ENCODE measurements around the gene DAZL. TPM values are rescaled to one million over a fixed set of nuclear protein-coding genes. Genes with fewer than 3 reads are reported as not detected.

The DAZL gene
- total RNA-seq, 6 experiments from 2014 or later, result not detected

DNA sequence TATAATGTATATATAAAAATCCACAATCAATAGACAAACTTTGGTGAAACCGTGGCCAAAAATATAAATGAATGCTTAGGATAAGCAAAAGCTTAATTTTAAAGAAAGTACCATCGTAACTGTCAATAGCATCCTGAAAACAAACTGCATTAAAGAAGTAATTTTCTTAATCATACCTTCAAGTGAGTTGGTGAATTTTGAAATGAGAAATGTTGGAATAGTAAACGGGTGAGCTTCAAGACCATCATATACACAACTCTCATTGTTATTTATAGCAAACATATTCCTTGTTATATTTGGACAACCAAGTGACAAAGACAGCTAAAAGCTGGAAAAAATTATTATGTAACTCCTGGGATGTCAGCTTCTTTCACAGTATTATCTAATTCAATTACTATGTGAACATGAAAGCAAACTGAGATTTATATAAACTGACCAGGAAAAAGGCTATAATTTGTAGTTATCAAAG lies 3.7 kb downstream of the DAZL start:
- no peaks in the 10 kb centered on the region for H3K27me3 ChIP-seq
- H3K27ac ChIP-seq, result no peak overlapping the region
- H3K4me3 ChIP-seq, result no peak overlapping the region
- H3K36me3 ChIP-seq, result no peaks in the 10 kb centered on the region
- WGBS (ENCODE audit: insufficient coverage, low coverage, low lambda C conversion rate, missing lambda C conversion rate), result 23% methylated on average over 3 of the region's 3 CpGs
- TF ChIP-seq, protein P1, sequence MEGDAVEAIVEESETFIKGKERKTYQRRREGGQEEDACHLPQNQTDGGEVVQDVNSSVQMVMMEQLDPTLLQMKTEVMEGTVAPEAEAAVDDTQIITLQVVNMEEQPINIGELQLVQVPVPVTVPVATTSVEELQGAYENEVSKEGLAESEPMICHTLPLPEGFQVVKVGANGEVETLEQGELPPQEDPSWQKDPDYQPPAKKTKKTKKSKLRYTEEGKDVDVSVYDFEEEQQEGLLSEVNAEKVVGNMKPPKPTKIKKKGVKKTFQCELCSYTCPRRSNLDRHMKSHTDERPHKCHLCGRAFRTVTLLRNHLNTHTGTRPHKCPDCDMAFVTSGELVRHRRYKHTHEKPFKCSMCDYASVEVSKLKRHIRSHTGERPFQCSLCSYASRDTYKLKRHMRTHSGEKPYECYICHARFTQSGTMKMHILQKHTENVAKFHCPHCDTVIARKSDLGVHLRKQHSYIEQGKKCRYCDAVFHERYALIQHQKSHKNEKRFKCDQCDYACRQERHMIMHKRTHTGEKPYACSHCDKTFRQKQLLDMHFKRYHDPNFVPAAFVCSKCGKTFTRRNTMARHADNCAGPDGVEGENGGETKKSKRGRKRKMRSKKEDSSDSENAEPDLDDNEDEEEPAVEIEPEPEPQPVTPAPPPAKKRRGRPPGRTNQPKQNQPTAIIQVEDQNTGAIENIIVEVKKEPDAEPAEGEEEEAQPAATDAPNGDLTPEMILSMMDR (IDR thresholded peaks at IDR 0.05), result no peak
- no peak for TF ChIP-seq POLR2A (IDR thresholded peaks at IDR 0.05)
- H3K9me3 ChIP-seq, result no peaks in the 10 kb centered on the region
- no peaks in the 10 kb centered on the region for H3K4me1 ChIP-seq
- DNase-seq (no peak), ATAC-seq (no peak)
- intact Hi-C loops (cut with DNase I), result loop anchor here in 1 of 2 donors (10.0 kb wide), 2 partner anchors 443 to 633 kb away; no protein-coding TSS in a partner anchor

DNA sequence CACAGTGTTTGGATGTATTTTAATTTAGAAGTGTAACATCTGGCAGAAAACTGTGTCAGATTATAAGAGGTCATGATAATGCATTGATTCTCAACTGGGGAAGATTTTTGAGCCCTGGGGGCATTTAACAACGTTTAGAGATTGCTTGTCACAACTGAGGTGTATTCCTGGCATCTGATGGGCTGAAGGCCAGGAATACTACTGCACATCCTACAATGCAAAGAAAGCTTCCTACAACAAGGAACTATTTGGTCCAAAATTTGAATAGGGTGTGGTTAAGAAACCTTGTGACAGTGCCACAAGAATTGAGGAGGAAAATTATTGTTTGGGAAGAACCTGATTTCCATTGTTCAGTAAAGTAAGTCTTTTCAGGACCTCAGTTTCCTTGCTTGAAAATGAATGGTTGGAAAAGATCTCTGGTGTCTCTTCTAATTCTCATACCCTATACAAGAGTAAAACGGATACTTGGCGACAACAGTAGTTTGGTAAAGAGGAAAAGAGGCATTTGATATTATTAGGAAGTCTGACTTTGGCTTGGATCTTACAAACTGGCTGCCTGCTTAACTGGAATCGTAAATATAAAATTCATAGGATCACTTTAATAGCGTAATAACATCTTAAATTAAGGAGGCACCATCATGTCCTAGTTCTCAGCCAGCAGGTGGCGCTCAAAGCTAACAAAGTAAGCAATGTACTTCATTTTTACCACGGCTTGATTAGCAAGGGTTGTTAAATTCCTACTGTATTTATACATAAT lies 4.3 kb downstream of the DAZL start:
- DNase-seq (peak; percentile 73 to 81 (median 79)), ATAC-seq (peak; percentile 66 to 81 (median 78))
- TF ChIP-seq, protein P1 (IDR thresholded peaks at IDR 0.05), result peak; percentile 82 to 89 (median 87)
- TF ChIP-seq POLR2A (IDR thresholded peaks at IDR 0.05), result no peak
- Histone ChIP-seq H3K27me3 (no peaks in the 10 kb centered on the region), H3K4me1 (no peaks in the 10 kb centered on the region), H3K27ac (no peak overlapping the region), H3K4me3 (no peak overlapping the region), H3K36me3 (no peaks in the 10 kb centered on the region), H3K9me3 (no peaks in the 10 kb centered on the region)
- 8% methylated on average over 7 of the region's 7 CpGs for WGBS (ENCODE audit: insufficient coverage, low coverage, low lambda C conversion rate, missing lambda C conversion rate)
- intact Hi-C loops (cut with DNase I), result loop anchor here in 1 of 2 donors (10.0 kb wide), 2 partner anchors 444 to 634 kb away; no protein-coding TSS in a partner anchor

DNA sequence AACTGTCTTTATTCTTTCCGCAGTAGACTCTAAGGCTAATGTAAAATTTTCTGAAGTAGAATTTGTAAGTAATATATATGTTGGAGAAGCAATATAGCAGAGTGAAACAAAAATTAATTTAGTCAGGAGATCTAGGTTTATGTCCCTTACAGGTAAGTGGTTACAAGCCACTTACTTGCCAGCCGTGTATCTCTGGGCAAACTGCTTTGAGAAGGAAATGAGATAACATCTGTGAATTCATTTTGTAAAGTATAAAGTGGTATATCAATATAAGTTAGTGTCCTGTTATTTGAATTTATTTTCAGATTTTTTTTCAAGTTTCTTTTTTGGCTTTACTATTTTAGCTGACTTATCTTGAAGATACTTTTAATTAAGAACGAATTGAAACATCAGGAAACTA lies 5.5 kb downstream of the DAZL start:
- TF ChIP-seq, protein P1 (IDR thresholded peaks at IDR 0.05), result no peak
- no peak for TF ChIP-seq POLR2A (IDR thresholded peaks at IDR 0.05)
- H3K4me3 ChIP-seq, result no peak overlapping the region
- no peaks in the 10 kb centered on the region for H3K27me3 ChIP-seq
- H3K27ac ChIP-seq, result no peak overlapping the region
- 27% methylated on average over 3 of the region's 3 CpGs for WGBS (ENCODE audit: insufficient coverage, low coverage, low lambda C conversion rate, missing lambda C conversion rate)
- H3K4me1 ChIP-seq, result no peaks in the 10 kb centered on the region
- no peaks in the 10 kb centered on the region for H3K9me3 ChIP-seq
- ATAC-seq (no peak), DNase-seq (no peak)
- intact Hi-C loops (cut with DNase I), result loop anchor here (10.0 kb wide), 2 partner anchors 445 to 635 kb away; no protein-coding TSS in a partner anchor
- no peaks in the 10 kb centered on the region for H3K36me3 ChIP-seq

DNA sequence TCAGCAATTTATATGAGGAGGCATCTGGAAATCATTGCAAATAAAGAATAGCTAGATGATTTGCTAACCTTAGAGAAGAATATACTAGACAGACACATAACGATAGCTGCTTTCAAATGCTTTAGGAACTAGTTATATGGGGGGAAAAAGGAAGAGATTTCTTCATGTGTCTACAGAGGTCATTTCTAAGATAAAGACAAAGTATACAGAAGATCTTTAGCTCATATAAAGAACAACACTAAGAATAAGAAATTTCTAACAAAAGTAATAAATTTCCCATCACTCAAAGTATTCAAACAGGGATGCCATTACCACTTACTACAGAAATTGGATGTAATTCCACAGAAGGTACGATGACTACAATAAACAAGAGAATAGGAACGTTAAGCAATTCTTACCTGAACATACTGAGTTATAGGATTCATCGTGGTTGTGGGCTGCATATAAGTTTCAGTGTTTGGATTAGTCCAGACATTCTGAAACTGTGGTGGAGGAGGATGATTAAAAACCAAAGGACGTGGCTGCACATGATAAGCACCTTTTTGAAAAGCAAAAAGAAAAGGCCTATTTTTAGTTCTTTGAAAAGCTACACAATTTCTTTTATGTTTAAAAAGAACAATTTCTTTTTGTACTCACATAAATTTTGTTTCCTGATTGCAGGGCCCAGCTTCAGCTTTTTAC lies 8.7 kb downstream of the DAZL start:
- intact Hi-C loops (cut with DNase I), result loop anchor here in 1 of 2 donors (10.0 kb wide), 1 partner anchor 638 kb away; no protein-coding TSS in a partner anchor
- 76% methylated on average over 5 of the region's 5 CpGs for WGBS (ENCODE audit: insufficient coverage, low coverage, low lambda C conversion rate, missing lambda C conversion rate)
- no peak overlapping the region for H3K4me3 ChIP-seq
- H3K27ac ChIP-seq, result no peak overlapping the region
- no peak for DNase-seq
- no peaks in the 10 kb centered on the region for H3K27me3 ChIP-seq
- no peaks in the 10 kb centered on the region for H3K9me3 ChIP-seq
- TF ChIP-seq, protein P1 (IDR thresholded peaks at IDR 0.05), result no peak
- TF ChIP-seq POLR2A (IDR thresholded peaks at IDR 0.05), result no peak
- H3K36me3 ChIP-seq, result no peaks in the 10 kb centered on the region
- H3K4me1 ChIP-seq, result no peaks in the 10 kb centered on the region
- no peak for ATAC-seq

Data from right lobe of liver (tissue), 6 donors.